T47D (cell line): ENCODE measurements around the gene CDS2.

Experiments
- DNase-seq, 2 experiments: peaks; one replicate each; pipeline versions ENCODE4 v3.0.0 to v3.0.0-alpha.2; 2011 to 2012; ENCODE audit warnings: low read depth in 1 of 2, low spot score in 1 of 2
- JUND ChIP-seq: IDR thresholded peaks from 2 replicates; pipeline ENCODE4 v1.6.1; 2012; ENCODE audit warnings: low read depth
- in situ Hi-C: cut with HindIII; loops from 2 replicates; pipeline ENCODE4 v1.10.0; 2016; ENCODE audit warnings: low sequenced_read_pairs, low pct_unique_long_range_greater_than_20kb

The CDS2 gene

DNA sequence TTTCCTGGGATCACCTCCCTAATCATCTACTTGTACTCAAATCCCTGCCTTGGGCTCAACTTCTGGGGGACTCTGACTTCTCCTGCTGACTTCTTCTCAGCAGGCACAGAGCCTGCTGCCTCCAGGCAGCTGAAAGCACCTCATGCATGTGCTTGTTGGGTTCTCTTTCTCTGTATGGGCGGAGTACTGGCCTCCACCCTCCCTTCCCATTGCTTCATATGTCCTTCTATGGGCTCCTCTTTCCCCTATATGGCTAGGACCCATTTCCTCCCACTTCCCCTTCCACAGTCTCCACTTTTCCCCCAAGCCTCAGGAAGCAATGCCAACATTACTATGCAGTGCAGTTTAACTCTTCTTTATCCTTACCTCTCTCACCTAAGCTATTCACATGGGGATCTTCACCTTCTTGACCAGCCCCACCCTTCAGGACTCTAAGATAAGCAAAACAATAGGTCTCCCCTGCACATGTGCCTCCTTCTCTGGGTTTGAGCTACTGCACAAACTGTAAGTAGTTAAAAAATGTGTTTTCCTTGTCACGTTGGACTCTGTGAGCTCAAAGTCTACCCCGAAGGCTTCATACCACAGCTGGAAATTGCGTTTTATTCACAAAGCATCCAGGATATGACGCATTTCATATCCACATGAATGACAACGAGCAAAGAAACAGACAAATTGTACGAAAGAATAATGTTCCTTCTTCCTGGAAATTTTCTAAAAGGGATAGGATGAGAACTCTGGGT lies 93.7 kb downstream of the CDS2 start:
- in situ Hi-C loops = no loop called here
- no peak for DNase-seq
- TF ChIP-seq JUND = no peak

DNA sequence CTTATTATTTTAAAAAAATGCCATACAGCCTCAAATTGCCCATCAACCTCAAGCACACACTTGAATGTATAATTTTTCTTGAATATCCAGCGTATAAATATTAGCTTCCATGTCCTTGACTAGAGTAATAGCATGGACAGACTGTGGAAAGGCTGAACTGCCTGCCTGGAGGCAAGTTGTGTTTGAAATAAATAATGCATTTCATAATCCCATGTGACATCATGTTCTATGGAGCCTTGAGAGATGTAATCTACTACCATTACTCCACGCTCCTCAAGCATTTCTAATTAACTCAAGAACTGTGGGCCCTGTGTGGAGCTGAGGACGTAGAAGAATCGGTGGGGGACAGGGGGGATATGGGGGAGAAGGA lies 94.2 kb downstream of the CDS2 start:
- in situ Hi-C loops = no loop called here

DNA sequence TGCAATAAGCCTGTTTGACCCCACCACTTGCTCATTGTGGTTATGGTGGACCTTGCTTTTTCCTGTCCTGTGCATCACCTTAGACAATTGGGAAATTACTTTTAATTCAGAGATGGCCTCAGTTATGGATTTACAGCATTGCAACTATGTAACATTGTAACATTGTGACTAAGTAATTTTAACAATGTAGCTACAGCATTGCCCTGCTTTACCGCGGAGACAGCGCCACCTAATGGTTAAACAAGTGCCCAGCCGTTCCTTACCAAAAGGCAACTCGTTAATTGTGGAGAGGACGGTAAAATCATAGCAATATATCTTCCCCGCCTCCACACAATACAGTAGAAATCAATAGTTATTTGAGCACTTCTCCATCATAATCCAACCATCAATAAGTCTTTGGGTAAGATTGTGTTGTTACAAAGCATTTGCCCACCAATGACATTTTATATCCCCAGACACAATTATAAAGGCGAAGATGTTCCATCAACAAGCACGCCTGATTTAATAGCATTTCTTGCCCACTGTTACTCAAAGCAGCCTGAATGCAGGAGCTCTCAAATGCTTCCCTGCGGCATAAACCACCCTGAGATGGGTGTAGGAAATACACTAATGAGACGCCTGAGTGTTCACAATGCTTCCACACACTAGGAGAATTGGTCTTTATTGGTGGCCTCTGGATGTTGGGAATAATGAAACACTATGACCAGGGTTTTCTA lies 96.3 kb downstream of the CDS2 start:
- no peak for TF ChIP-seq JUND
- in situ Hi-C loops = no loop called here
- peak; percentile 19 to 66 for DNase-seq

More for the DNA sequence above, 94.2 kb downstream of the CDS2 start:
- no peak for TF ChIP-seq JUND
- peak; percentile 19 to 30 for DNase-seq

DNA sequence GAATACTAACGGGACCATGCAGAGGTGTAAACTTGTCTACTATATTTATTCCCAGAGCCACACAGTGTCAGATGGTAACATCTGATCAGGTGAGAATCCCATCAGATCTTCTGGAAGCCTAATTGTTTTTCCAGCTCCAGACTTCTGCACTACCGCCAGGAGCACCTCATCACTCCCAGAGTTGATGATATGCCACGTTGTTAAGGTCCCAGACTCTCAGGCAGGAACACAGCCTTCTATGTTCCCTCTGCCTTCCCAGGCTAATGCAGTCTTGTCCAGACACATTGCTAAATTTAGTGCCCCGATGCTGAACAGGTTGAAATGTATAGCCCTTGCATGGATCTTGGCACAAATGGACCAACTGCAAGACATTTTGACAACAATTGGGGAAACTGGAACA lies 103.7 kb downstream of the CDS2 start:
- DNase-seq = no peak
- in situ Hi-C loops = no loop called here
- TF ChIP-seq JUND = no peak

DNA sequence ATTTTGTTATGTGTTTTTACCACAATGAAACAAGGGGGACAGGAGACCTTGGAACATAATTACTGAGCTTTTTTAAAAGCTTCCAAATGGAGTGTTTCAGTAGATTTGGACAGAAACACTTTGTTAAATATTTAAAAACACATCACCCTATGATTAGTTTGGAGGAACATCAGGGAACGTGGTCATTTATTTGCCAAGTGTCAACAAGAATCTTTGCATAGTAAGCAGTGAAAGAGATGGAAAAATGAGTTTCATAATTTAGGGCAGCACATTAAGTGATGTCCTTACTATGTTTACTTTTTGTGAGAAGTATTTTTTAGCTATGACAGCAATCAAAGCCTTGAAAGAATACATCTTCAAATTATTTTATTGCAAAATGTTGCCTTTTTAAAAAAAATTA lies 107.3 kb downstream of the CDS2 start:
- in situ Hi-C loops = no loop called here
- no peak for TF ChIP-seq JUND
- no peak for DNase-seq

DNA sequence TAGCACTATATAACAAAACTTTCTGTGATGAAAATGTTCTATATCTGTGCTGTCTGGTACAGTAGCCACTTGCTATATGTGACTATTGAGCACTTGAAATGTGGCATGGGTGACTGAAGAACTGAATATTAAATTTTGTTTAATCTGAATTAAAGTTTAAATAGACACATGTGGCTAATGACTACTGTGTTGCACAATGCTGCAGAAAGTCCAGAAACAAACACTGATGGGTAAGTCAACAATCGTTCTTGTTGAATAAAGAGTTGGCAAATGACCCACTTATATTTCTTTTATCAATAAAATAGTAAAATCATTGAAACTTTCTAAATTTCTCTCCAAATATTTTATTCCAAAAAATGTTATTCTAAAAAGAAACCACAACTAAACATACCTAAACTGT lies 108.2 kb downstream of the CDS2 start:
- TF ChIP-seq JUND = no peak
- in situ Hi-C loops = no loop called here
- no peak for DNase-seq
